ENCODE data around the gene WASF1. TPM values are rescaled to one million over a fixed set of nuclear protein-coding genes. Genes with fewer than 3 reads are reported as not detected.

The WASF1 gene
- total RNA-seq, 1 donor from 2014 or later: 4.3 TPM

GRCh38 chr6:110068592-110068967 lies 110.9 kb downstream of the WASF1 start:
- H3K4me3 ChIP-seq: no peak overlapping the region

GRCh38 chr6:110067837-110068591 lies 111.5 kb downstream of the WASF1 start:
- DNase-seq (no peak), ATAC-seq (no peak)

More at GRCh38 chr6:110068592-110068967, 110.9 kb downstream of the WASF1 start:
- H3K9me3 ChIP-seq: no peaks in the 10 kb centered on the region
- no peaks in the 10 kb centered on the region for H3K4me1 ChIP-seq
- no peak for DNase-seq
- no peak for TF ChIP-seq CTCF (IDR thresholded peaks at IDR 0.05)
- intact Hi-C loops (cut with DNase I): no loop called here
- H3K27ac ChIP-seq: no peak overlapping the region
- peaks cover 3% of the 10 kb centered on the region for H3K27me3 ChIP-seq (ENCODE audit: low read depth)
- ATAC-seq: no peak
- no peaks in the 10 kb centered on the region for H3K36me3 ChIP-seq

GRCh38 chr6:110064744-110065524 lies 114.5 kb downstream of the WASF1 start:
- H3K4me3 ChIP-seq: no peak overlapping the region
- DNase-seq (no peak), ATAC-seq (no peak)
- no peaks in the 10 kb centered on the region for H3K9me3 ChIP-seq
- H3K27me3 ChIP-seq (ENCODE audit: low read depth): peaks cover 9% of the 10 kb centered on the region
- intact Hi-C loops (cut with DNase I): no loop called here
- H3K27ac ChIP-seq: no peak overlapping the region
- H3K36me3 ChIP-seq: no peaks in the 10 kb centered on the region
- TF ChIP-seq CTCF (IDR thresholded peaks at IDR 0.05): no peak
- H3K4me1 ChIP-seq: no peaks in the 10 kb centered on the region

More at GRCh38 chr6:110067837-110068591, 111.5 kb downstream of the WASF1 start:
- peaks cover 3% of the 10 kb centered on the region for H3K27me3 ChIP-seq (ENCODE audit: low read depth)
- no peak overlapping the region for H3K27ac ChIP-seq
- intact Hi-C loops (cut with DNase I): no loop called here
- TF ChIP-seq CTCF (IDR thresholded peaks at IDR 0.05): no peak
- no peaks in the 10 kb centered on the region for H3K36me3 ChIP-seq
- no peaks in the 10 kb centered on the region for H3K4me1 ChIP-seq
- no peak overlapping the region for H3K4me3 ChIP-seq
- no peaks in the 10 kb centered on the region for H3K9me3 ChIP-seq

GRCh38 chr6:110063594-110064263 lies 115.7 kb downstream of the WASF1 start:
- no peak for DNase-seq
- no peak for TF ChIP-seq CTCF (IDR thresholded peaks at IDR 0.05)
- ATAC-seq: no peak
- Histone ChIP-seq H3K4me1 (no peaks in the 10 kb centered on the region), H3K27ac (no peak overlapping the region), H3K9me3 (no peaks in the 10 kb centered on the region), H3K4me3 (no peak overlapping the region), H3K27me3 (ENCODE audit: low read depth) (peaks cover 9% of the 10 kb centered on the region), H3K36me3 (no peaks in the 10 kb centered on the region)
- intact Hi-C loops (cut with DNase I): no loop called here

GRCh38 chr6:110055387-110055735 lies 124.1 kb downstream of the WASF1 start:
- TF ChIP-seq CTCF (IDR thresholded peaks at IDR 0.05): no peak
- no peaks in the 10 kb centered on the region for H3K4me1 ChIP-seq
- no peak overlapping the region for H3K4me3 ChIP-seq
- intact Hi-C loops (cut with DNase I): loop anchor here (10.0 kb wide), 1 partner anchor 351 kb away; no protein-coding TSS in a partner anchor
- H3K27ac ChIP-seq: no peak overlapping the region
- DNase-seq: no peak
- peak in 1 of 2 donors; percentile 24 for ATAC-seq
- peaks cover 2% of the 10 kb centered on the region for H3K27me3 ChIP-seq (ENCODE audit: low read depth)
- no peaks in the 10 kb centered on the region for H3K36me3 ChIP-seq
- no peaks in the 10 kb centered on the region for H3K9me3 ChIP-seq
